WTC11 (cell line): ENCODE measurements around the gene INTS2. TPM values are rescaled to one million over a fixed set of nuclear protein-coding genes. Genes with fewer than 3 reads are reported as not detected.
A peak's percentile ranks its signal among the peaks of the same experiment; 100 is the strongest.

ENCODE experiments used
- ATAC-seq: fragments of 200-7000 bp; cut with Tn5 transposase; 2 replicates; pipeline ENCODE4 v1.10.0; 2021; ENCODE audit warnings: mild to moderate bottlenecking, moderate library complexity
- CTCF ChIA-PET: fragments of 300-600 bp; sonication (Branson Sonifier 250); formaldehyde crosslinking; loops from one replicate; lab custom pipeline; 2021; ENCODE audit warnings: antibody characterized with exemption; lab: Charles Lee
- POLR2A ChIA-PET: fragments of 350-600 bp; sonication (Branson Sonifier 250); formaldehyde crosslinking; loops from one replicate; lab custom pipeline; 2021; ENCODE audit warnings: antibody characterized with exemption; lab: Charles Lee
- DNase-seq: peaks from one replicate; pipeline ENCODE4 v3.0.0; 2021; ENCODE audit warnings: low spot score
- H3K27ac Mint-ChIP-seq: 2 replicates; pipeline ENCODE4 v1.8.0; 2021; ENCODE audit warnings: mixed read lengths
- H3K27me3 Mint-ChIP-seq: 2 replicates; pipeline ENCODE4 v1.8.0; 2021; ENCODE audit warnings: low read depth, mild to moderate bottlenecking, moderate library complexity, mixed read lengths
- H3K36me3 Mint-ChIP-seq: 2 replicates; pipeline ENCODE4 v1.8.0; 2021; ENCODE audit warnings: mixed read lengths
- H3K4me1 Mint-ChIP-seq: 2 replicates; pipeline ENCODE4 v1.8.0; 2022; ENCODE audit warnings: mixed read lengths
- H3K4me3 Mint-ChIP-seq: 2 replicates; pipeline ENCODE4 v1.8.0; 2021; ENCODE audit warnings: mild to moderate bottlenecking, moderate library complexity, mixed read lengths
- H3K9me3 Mint-ChIP-seq: 2 replicates; pipeline ENCODE4 v1.8.0; 2021; ENCODE audit warnings: mixed read lengths
- ETV6 ChIP-seq: sonication (generic); formaldehyde crosslinking; IDR thresholded peaks from 2 replicates; pipeline ENCODE4 v1.8.1; 2022; ENCODE audit warnings: mild to moderate bottlenecking, missing genetic modification reagents
- GRHL2 ChIP-seq: fragments of 250-450 bp; sonication (Bioruptor Pico); IDR thresholded peaks from 2 replicates; pipeline ENCODE4 v1.8.0; 2022; ENCODE audit warnings: mild to moderate bottlenecking, moderate library complexity; ENCODE audit not compliant: insufficient replicate concordance, severe bottlenecking
- GTF2I ChIP-seq: fragments of 250-450 bp; sonication (Bioruptor Pico); conservative IDR thresholded peaks from 2 replicates; pipeline ENCODE4 v1.4.0; 2021; ENCODE audit warnings: mild to moderate bottlenecking
- HMGA2 ChIP-seq: fragments of 250-450 bp; sonication (Bioruptor Pico); IDR thresholded peaks from 2 replicates; pipeline ENCODE4 v1.4.0; 2021; ENCODE audit warnings: mild to moderate bottlenecking, moderate library complexity
- JAZF1 ChIP-seq: fragments of 250-450 bp; sonication (Bioruptor Pico); IDR thresholded peaks from 2 replicates; pipeline ENCODE4 v1.9.0; 2021; ENCODE audit warnings: moderate library complexity, mild to moderate bottlenecking, inconsistent platforms
- JUN ChIP-seq: sonication (generic); formaldehyde crosslinking; IDR thresholded peaks from 2 replicates; pipeline ENCODE4 v1.8.0; 2023; ENCODE audit warnings: mild to moderate bottlenecking, missing genetic modification reagents
- MYBL2 ChIP-seq: sonication (generic); formaldehyde crosslinking; IDR thresholded peaks from 2 replicates; pipeline ENCODE4 v1.8.1; 2023; ENCODE audit warnings: mild to moderate bottlenecking, moderate library complexity, missing genetic modification reagents
- SMAD4 ChIP-seq: sonication (generic); formaldehyde crosslinking; IDR thresholded peaks from 2 replicates; pipeline ENCODE4 v1.8.0; 2022; ENCODE audit warnings: mild to moderate bottlenecking, missing genetic modification reagents
- TEAD4 ChIP-seq: sonication (generic); formaldehyde crosslinking; IDR thresholded peaks from 2 replicates; pipeline ENCODE4 v1.8.0; 2022; ENCODE audit warnings: mild to moderate bottlenecking, missing genetic modification reagents
- ZBTB21 ChIP-seq: sonication (generic); formaldehyde crosslinking; IDR thresholded peaks from 2 replicates; pipeline ENCODE4 v1.8.1; 2023; ENCODE audit warnings: mild to moderate bottlenecking, missing genetic modification reagents, borderline replicate concordance
- ZNF121 ChIP-seq: sonication (generic); formaldehyde crosslinking; IDR thresholded peaks from 2 replicates; pipeline ENCODE4 v1.8.0; 2023; ENCODE audit warnings: missing genetic modification reagents
- ZNF219 ChIP-seq: sonication (generic); formaldehyde crosslinking; IDR thresholded peaks from 2 replicates; pipeline ENCODE4 v1.8.0; 2023; ENCODE audit warnings: missing genetic modification reagents, mild to moderate bottlenecking, borderline replicate concordance
- ZNF416 ChIP-seq: fragments of 250-450 bp; sonication (Bioruptor Pico); IDR thresholded peaks from 2 replicates; pipeline ENCODE4 v1.9.0; 2021; ENCODE audit warnings: mild to moderate bottlenecking, inconsistent platforms
- total RNA-seq: library from RNA; stranded (reverse); gene quantifications from 3 replicates; pipeline ENCODE4 v1.2.3, GENCODE V29; 2021
- TF ChIP-seq, protein P1 (sequence below): sonication (generic); formaldehyde crosslinking; IDR thresholded peaks from 2 replicates; pipeline ENCODE4 v1.8.1; 2023; ENCODE audit warnings: mild to moderate bottlenecking, missing genetic modification reagents, moderate library complexity
- TF ChIP-seq, protein P2 (sequence below): sonication (generic); formaldehyde crosslinking; IDR thresholded peaks from 2 replicates; pipeline ENCODE4 v1.8.1; 2023; ENCODE audit warnings: mild to moderate bottlenecking, missing genetic modification reagents
- TF ChIP-seq, protein P3 (sequence below): sonication (generic); formaldehyde crosslinking; conservative IDR thresholded peaks from 2 replicates; pipeline ENCODE4 v1.8.1; 2022; ENCODE audit warnings: mild to moderate bottlenecking, missing genetic modification reagents
- TF ChIP-seq, protein P4 (sequence below): fragments of 250-450 bp; sonication (Bioruptor Pico); IDR thresholded peaks from 2 replicates; pipeline ENCODE4 v1.9.0; 2021; ENCODE audit warnings: mild to moderate bottlenecking
- TF ChIP-seq, protein P5 (sequence below): fragments of 200-600 bp; IDR thresholded peaks from 2 replicates; pipeline ENCODE4 v1.8.0; 2022; ENCODE audit warnings: antibody characterized with exemption
- TF ChIP-seq, protein P6 (sequence below): sonication (generic); formaldehyde crosslinking; IDR thresholded peaks from 2 replicates; pipeline ENCODE4 v1.8.1; 2023; ENCODE audit warnings: mild to moderate bottlenecking, missing genetic modification reagents, moderate library complexity
- TF ChIP-seq, protein P7 (sequence below): fragments of 250-450 bp; sonication (Bioruptor Pico); IDR thresholded peaks from 2 replicates; pipeline ENCODE4 v1.9.0; 2021; ENCODE audit warnings: mild to moderate bottlenecking
- TF ChIP-seq, protein P8 (sequence below): sonication (generic); formaldehyde crosslinking; IDR thresholded peaks from 2 replicates; pipeline ENCODE4 v1.8.0; 2023; ENCODE audit warnings: mild to moderate bottlenecking, missing genetic modification reagents

Gene INTS2
- total RNA-seq, 1 experiment from 2014 or later, result 24.9 TPM

DNA sequence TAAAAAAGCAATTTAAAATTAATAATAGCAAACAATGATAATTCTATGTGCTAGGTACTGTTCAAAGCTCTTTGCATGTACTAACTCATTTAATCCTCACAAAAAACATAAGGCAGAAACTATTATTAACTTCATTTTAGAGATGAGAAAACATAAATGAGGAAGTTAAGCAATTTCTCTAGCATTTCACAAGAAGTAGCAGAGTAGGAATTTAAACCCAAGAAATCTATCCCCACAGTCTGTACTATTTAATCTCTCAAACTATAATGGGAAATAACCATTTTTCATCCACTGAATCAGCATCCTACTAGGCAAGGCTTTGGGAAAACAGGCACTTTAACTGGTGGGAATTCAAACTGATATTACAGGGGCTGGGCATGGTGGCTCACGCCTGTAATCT, 42.2 kb upstream of the INTS2 start:
- no peak overlapping the region for H3K27ac Mint-ChIP-seq
- H3K4me3 Mint-ChIP-seq, result no peak overlapping the region
- no peak for DNase-seq
- peaks cover 6% of the 10 kb centered on the region for H3K4me1 Mint-ChIP-seq
- no peak for ATAC-seq
- ChIA-PET CTCF (no interaction called here), POLR2A (no interaction called here)
- TF ChIP-seq JAZF1 (CRISPR knock-in tag), result no peak
- no peak for TF ChIP-seq JUN (CRISPR knock-in tag)
- TF ChIP-seq, protein P1, sequence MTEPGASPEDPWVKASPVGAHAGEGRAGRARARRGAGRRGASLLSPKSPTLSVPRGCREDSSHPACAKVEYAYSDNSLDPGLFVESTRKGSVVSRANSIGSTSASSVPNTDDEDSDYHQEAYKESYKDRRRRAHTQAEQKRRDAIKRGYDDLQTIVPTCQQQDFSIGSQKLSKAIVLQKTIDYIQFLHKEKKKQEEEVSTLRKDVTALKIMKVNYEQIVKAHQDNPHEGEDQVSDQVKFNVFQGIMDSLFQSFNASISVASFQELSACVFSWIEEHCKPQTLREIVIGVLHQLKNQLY (CRISPR knock-in tag), result no peak
- TF ChIP-seq, protein P2, sequence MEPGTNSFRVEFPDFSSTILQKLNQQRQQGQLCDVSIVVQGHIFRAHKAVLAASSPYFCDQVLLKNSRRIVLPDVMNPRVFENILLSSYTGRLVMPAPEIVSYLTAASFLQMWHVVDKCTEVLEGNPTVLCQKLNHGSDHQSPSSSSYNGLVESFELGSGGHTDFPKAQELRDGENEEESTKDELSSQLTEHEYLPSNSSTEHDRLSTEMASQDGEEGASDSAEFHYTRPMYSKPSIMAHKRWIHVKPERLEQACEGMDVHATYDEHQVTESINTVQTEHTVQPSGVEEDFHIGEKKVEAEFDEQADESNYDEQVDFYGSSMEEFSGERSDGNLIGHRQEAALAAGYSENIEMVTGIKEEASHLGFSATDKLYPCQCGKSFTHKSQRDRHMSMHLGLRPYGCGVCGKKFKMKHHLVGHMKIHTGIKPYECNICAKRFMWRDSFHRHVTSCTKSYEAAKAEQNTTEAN (CRISPR knock-in tag), result no peak
- TF ChIP-seq, protein P3, sequence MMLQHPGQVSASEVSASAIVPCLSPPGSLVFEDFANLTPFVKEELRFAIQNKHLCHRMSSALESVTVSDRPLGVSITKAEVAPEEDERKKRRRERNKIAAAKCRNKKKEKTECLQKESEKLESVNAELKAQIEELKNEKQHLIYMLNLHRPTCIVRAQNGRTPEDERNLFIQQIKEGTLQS (CRISPR knock-in tag), result no peak
- no peak for TF ChIP-seq ETV6 (CRISPR knock-in tag)
- TF ChIP-seq ZNF121 (CRISPR knock-in tag), result no peak
- no peak for TF ChIP-seq ZBTB21 (CRISPR knock-in tag)
- TF ChIP-seq ZNF416 (CRISPR knock-in tag), result no peak
- no peak for TF ChIP-seq GTF2I (CRISPR knock-in tag)
- TF ChIP-seq HMGA2 (CRISPR knock-in tag), result no peak
- TF ChIP-seq, protein P4, sequence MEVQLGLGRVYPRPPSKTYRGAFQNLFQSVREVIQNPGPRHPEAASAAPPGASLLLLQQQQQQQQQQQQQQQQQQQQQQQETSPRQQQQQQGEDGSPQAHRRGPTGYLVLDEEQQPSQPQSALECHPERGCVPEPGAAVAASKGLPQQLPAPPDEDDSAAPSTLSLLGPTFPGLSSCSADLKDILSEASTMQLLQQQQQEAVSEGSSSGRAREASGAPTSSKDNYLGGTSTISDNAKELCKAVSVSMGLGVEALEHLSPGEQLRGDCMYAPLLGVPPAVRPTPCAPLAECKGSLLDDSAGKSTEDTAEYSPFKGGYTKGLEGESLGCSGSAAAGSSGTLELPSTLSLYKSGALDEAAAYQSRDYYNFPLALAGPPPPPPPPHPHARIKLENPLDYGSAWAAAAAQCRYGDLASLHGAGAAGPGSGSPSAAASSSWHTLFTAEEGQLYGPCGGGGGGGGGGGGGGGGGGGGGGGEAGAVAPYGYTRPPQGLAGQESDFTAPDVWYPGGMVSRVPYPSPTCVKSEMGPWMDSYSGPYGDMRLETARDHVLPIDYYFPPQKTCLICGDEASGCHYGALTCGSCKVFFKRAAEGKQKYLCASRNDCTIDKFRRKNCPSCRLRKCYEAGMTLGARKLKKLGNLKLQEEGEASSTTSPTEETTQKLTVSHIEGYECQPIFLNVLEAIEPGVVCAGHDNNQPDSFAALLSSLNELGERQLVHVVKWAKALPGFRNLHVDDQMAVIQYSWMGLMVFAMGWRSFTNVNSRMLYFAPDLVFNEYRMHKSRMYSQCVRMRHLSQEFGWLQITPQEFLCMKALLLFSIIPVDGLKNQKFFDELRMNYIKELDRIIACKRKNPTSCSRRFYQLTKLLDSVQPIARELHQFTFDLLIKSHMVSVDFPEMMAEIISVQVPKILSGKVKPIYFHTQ (CRISPR knock-in tag), result no peak
- TF ChIP-seq SMAD4, result no peak
- no peak for TF ChIP-seq MYBL2 (CRISPR knock-in tag)
- no peak for TF ChIP-seq GRHL2 (CRISPR knock-in tag)
- TF ChIP-seq, protein P5, sequence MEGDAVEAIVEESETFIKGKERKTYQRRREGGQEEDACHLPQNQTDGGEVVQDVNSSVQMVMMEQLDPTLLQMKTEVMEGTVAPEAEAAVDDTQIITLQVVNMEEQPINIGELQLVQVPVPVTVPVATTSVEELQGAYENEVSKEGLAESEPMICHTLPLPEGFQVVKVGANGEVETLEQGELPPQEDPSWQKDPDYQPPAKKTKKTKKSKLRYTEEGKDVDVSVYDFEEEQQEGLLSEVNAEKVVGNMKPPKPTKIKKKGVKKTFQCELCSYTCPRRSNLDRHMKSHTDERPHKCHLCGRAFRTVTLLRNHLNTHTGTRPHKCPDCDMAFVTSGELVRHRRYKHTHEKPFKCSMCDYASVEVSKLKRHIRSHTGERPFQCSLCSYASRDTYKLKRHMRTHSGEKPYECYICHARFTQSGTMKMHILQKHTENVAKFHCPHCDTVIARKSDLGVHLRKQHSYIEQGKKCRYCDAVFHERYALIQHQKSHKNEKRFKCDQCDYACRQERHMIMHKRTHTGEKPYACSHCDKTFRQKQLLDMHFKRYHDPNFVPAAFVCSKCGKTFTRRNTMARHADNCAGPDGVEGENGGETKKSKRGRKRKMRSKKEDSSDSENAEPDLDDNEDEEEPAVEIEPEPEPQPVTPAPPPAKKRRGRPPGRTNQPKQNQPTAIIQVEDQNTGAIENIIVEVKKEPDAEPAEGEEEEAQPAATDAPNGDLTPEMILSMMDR, result no peak
- no peaks in the 10 kb centered on the region for H3K9me3 Mint-ChIP-seq
- H3K36me3 Mint-ChIP-seq, result peaks cover 57% of the 10 kb centered on the region
- no peaks in the 10 kb centered on the region for H3K27me3 Mint-ChIP-seq

DNA sequence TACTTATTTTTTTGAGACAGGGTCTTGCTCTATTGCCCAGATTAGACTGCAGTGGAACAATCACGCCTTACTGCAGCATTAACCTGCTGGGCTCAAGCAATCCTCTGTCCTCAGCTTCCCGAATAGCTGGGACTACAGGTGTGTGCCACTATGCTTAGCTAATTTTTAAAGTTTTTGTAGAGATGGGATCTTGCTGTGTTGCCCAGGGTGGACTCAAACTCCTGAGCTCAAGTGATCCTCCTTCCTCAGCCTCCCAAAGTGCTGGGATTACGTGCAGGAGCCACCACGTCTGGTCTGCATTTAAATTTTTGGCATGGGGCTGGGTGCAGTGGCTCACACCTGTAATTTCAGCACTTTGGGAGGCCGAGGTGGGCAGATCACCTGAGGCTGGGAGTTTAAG, 41.0 kb upstream of the INTS2 start:
- POLR2A ChIA-PET, result no interaction called here
- peaks cover 62% of the 10 kb centered on the region for H3K36me3 Mint-ChIP-seq
- CTCF ChIA-PET, result no interaction called here

DNA sequence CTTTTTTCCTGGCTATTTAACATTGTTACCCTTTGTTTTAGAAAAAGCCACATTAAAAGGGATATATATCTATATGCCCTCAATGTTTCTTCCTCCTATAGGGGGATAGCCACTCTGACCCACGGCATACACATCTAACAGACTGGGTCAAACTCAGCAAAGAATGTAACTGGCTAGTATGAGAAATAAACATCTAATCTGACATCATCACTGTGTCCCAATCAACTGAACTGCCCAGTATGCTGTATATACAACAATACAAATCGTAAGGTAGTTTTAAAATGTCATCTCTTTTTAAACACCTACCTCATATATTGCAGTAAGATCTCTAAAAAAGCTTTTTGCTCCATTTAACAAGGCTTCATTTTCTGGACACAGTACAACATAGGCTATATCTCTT, 39.9 kb upstream of the INTS2 start:
- DNase-seq, result no peak
- Mint-ChIP-seq H3K4me1 (peaks cover 5% of the 10 kb centered on the region), H3K4me3 (no peak overlapping the region), H3K27ac (no peak overlapping the region), H3K36me3 (peaks cover 68% of the 10 kb centered on the region), H3K27me3 (no peaks in the 10 kb centered on the region), H3K9me3 (no peaks in the 10 kb centered on the region)
- TF ChIP-seq, protein P6, sequence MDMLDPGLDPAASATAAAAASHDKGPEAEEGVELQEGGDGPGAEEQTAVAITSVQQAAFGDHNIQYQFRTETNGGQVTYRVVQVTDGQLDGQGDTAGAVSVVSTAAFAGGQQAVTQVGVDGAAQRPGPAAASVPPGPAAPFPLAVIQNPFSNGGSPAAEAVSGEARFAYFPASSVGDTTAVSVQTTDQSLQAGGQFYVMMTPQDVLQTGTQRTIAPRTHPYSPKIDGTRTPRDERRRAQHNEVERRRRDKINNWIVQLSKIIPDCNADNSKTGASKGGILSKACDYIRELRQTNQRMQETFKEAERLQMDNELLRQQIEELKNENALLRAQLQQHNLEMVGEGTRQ (CRISPR knock-in tag), result no peak
- TF ChIP-seq, protein P7, sequence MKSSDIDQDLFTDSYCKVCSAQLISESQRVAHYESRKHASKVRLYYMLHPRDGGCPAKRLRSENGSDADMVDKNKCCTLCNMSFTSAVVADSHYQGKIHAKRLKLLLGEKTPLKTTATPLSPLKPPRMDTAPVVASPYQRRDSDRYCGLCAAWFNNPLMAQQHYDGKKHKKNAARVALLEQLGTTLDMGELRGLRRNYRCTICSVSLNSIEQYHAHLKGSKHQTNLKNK (CRISPR knock-in tag), result no peak
- TF ChIP-seq, protein P8, sequence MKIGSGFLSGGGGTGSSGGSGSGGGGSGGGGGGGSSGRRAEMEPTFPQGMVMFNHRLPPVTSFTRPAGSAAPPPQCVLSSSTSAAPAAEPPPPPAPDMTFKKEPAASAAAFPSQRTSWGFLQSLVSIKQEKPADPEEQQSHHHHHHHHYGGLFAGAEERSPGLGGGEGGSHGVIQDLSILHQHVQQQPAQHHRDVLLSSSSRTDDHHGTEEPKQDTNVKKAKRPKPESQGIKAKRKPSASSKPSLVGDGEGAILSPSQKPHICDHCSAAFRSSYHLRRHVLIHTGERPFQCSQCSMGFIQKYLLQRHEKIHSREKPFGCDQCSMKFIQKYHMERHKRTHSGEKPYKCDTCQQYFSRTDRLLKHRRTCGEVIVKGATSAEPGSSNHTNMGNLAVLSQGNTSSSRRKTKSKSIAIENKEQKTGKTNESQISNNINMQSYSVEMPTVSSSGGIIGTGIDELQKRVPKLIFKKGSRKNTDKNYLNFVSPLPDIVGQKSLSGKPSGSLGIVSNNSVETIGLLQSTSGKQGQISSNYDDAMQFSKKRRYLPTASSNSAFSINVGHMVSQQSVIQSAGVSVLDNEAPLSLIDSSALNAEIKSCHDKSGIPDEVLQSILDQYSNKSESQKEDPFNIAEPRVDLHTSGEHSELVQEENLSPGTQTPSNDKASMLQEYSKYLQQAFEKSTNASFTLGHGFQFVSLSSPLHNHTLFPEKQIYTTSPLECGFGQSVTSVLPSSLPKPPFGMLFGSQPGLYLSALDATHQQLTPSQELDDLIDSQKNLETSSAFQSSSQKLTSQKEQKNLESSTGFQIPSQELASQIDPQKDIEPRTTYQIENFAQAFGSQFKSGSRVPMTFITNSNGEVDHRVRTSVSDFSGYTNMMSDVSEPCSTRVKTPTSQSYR (CRISPR knock-in tag), result no peak
- TF ChIP-seq ZNF219 (CRISPR knock-in tag), result no peak
- POLR2A ChIA-PET, result no interaction called here
- no peak for ATAC-seq
- CTCF ChIA-PET, result no interaction called here

More for the DNA sequence above, 41.0 kb upstream of the INTS2 start:
- ATAC-seq (no peak), DNase-seq (no peak)
- Mint-ChIP-seq H3K4me1 (peaks cover 6% of the 10 kb centered on the region), H3K27me3 (no peaks in the 10 kb centered on the region), H3K9me3 (no peaks in the 10 kb centered on the region), H3K4me3 (no peak overlapping the region), H3K27ac (no peak overlapping the region)
- TF ChIP-seq TEAD4 (CRISPR knock-in tag), result no peak
- peak; percentile 90 for TF ChIP-seq ZNF121 (CRISPR knock-in tag)
